ENCODE results near the gene SDHAF3.
"Not testable (repeated sequence)": the region's sequence is repeated elsewhere in the genome, so short reads cannot be mapped to it uniquely, and the experiment has no call there.

The SDHAF3 gene

GRCh38 chr7:97117372-97118188 is at the start of gene SDHAF3:
Gene SDHAF3, plus strand, starts transcription at chr7:97117698. Its CDS starts 26 bp downstream, at chr7:97117724.
- DNase-seq (ENCODE audit: low read depth), result peak; percentile 99
- no peaks in the 10 kb centered on the region for H3K9me3 ChIP-seq (ENCODE audit: control insufficient read depth, low read length)
- H3K36me3 ChIP-seq (ENCODE audit: control insufficient read depth, insufficient read depth, low read length, severe bottlenecking), result no peaks in the 10 kb centered on the region
- H3K9ac ChIP-seq (ENCODE audit: low read length), result peak within 1 kb of the TSS; percentile 87
- H3K27me3 ChIP-seq (replicated peaks; ENCODE audit: control insufficient read depth, insufficient read depth, low read length), result no peaks in the 10 kb centered on the region
- peak within 1 kb of the TSS; percentile 92 for H3K4me3 ChIP-seq (ENCODE audit: low read length)
- peaks cover 11% of the 10 kb centered on the region for H3K4me1 ChIP-seq (ENCODE audit: control insufficient read depth, insufficient read depth, low read length)

- not testable (repeated sequence) for H3K4me3 ChIP-seq (ENCODE audit: low read length); H3K9me3 ChIP-seq (ENCODE audit: control insufficient read depth, low read length); DNase-seq (ENCODE audit: low read depth); H3K4me1 ChIP-seq (ENCODE audit: control insufficient read depth, insufficient read depth, low read length); H3K27me3 ChIP-seq (replicated peaks; ENCODE audit: control insufficient read depth, insufficient read depth, low read length); H3K9ac ChIP-seq (ENCODE audit: low read length); H3K36me3 ChIP-seq (ENCODE audit: control insufficient read depth, insufficient read depth, low read length, severe bottlenecking)
Observed at GRCh38 chr7:97072025-97072424, 45.5 kb upstream of the SDHAF3 start.

GRCh38 chr7:97075928-97076327 is 41.6 kb upstream of the SDHAF3 start:
- Histone ChIP-seq H3K4me1 (ENCODE audit: control insufficient read depth, insufficient read depth, low read length) (peaks cover 6% of the 10 kb centered on the region), H3K27me3 (replicated peaks; ENCODE audit: control insufficient read depth, insufficient read depth, low read length) (peaks cover 8% of the 10 kb centered on the region), H3K36me3 (ENCODE audit: control insufficient read depth, insufficient read depth, low read length, severe bottlenecking) (no peaks in the 10 kb centered on the region), H3K9me3 (ENCODE audit: control insufficient read depth, low read length) (peaks cover 3% of the 10 kb centered on the region), H3K4me3 (ENCODE audit: low read length) (no peak overlapping the region), H3K9ac (ENCODE audit: low read length) (no peak overlapping the region)
- no peak for DNase-seq (ENCODE audit: low read depth)

- Histone ChIP-seq H3K27me3 (replicated peaks; ENCODE audit: control insufficient read depth, insufficient read depth, low read length) (peaks cover 11% of the 10 kb centered on the region), H3K4me3 (ENCODE audit: low read length) (no peak overlapping the region), H3K9me3 (ENCODE audit: control insufficient read depth, low read length) (no peaks in the 10 kb centered on the region), H3K36me3 (ENCODE audit: control insufficient read depth, insufficient read depth, low read length, severe bottlenecking) (no peaks in the 10 kb centered on the region), H3K9ac (ENCODE audit: low read length) (no peak overlapping the region), H3K4me1 (ENCODE audit: control insufficient read depth, insufficient read depth, low read length) (peaks cover 6% of the 10 kb centered on the region)
- no peak for DNase-seq (ENCODE audit: low read depth)
Observed at GRCh38 chr7:97078023-97078969, 39.2 kb upstream of the SDHAF3 start.

GRCh38 chr7:97079300-97079699 is 38.2 kb upstream of the SDHAF3 start:
- Histone ChIP-seq H3K4me3 (ENCODE audit: low read length) (no peak overlapping the region), H3K36me3 (ENCODE audit: control insufficient read depth, insufficient read depth, low read length, severe bottlenecking) (no peaks in the 10 kb centered on the region), H3K27me3 (replicated peaks; ENCODE audit: control insufficient read depth, insufficient read depth, low read length) (peaks cover 11% of the 10 kb centered on the region), H3K9me3 (ENCODE audit: control insufficient read depth, low read length) (no peaks in the 10 kb centered on the region), H3K9ac (ENCODE audit: low read length) (no peak overlapping the region), H3K4me1 (ENCODE audit: control insufficient read depth, insufficient read depth, low read length) (peaks cover 6% of the 10 kb centered on the region)
- no peak for DNase-seq (ENCODE audit: low read depth)

- no peaks in the 10 kb centered on the region for H3K36me3 ChIP-seq (ENCODE audit: control insufficient read depth, insufficient read depth, low read length, severe bottlenecking)
- peaks cover 6% of the 10 kb centered on the region for H3K4me1 ChIP-seq (ENCODE audit: control insufficient read depth, insufficient read depth, low read length)
- DNase-seq (ENCODE audit: low read depth), result no peak
- peaks cover 11% of the 10 kb centered on the region for H3K27me3 ChIP-seq (replicated peaks; ENCODE audit: control insufficient read depth, insufficient read depth, low read length)
- H3K9me3 ChIP-seq (ENCODE audit: control insufficient read depth, low read length), result no peaks in the 10 kb centered on the region
- H3K9ac ChIP-seq (ENCODE audit: low read length), result no peak overlapping the region
- H3K4me3 ChIP-seq (ENCODE audit: low read length), result no peak overlapping the region
Observed at GRCh38 chr7:97081521-97082300, 35.8 kb upstream of the SDHAF3 start.

- H3K27me3 ChIP-seq (replicated peaks; ENCODE audit: control insufficient read depth, insufficient read depth, low read length), result peaks cover 21% of the 10 kb centered on the region
- no peaks in the 10 kb centered on the region for H3K9me3 ChIP-seq (ENCODE audit: control insufficient read depth, low read length)
- H3K9ac ChIP-seq (ENCODE audit: low read length), result no peak overlapping the region
- no peak for DNase-seq (ENCODE audit: low read depth)
- no peak overlapping the region for H3K4me3 ChIP-seq (ENCODE audit: low read length)
- no peaks in the 10 kb centered on the region for H3K4me1 ChIP-seq (ENCODE audit: control insufficient read depth, insufficient read depth, low read length)
- no peaks in the 10 kb centered on the region for H3K36me3 ChIP-seq (ENCODE audit: control insufficient read depth, insufficient read depth, low read length, severe bottlenecking)
Observed at GRCh38 chr7:97088364-97088763, 29.1 kb upstream of the SDHAF3 start.

GRCh38 chr7:97089771-97090170 is 27.7 kb upstream of the SDHAF3 start:
- no peaks in the 10 kb centered on the region for H3K4me1 ChIP-seq (ENCODE audit: control insufficient read depth, insufficient read depth, low read length)
- no peak overlapping the region for H3K9ac ChIP-seq (ENCODE audit: low read length)
- no peak overlapping the region for H3K4me3 ChIP-seq (ENCODE audit: low read length)
- H3K36me3 ChIP-seq (ENCODE audit: control insufficient read depth, insufficient read depth, low read length, severe bottlenecking), result no peaks in the 10 kb centered on the region
- H3K27me3 ChIP-seq (replicated peaks; ENCODE audit: control insufficient read depth, insufficient read depth, low read length), result peaks cover 21% of the 10 kb centered on the region
- H3K9me3 ChIP-seq (ENCODE audit: control insufficient read depth, low read length), result no peaks in the 10 kb centered on the region
- no peak for DNase-seq (ENCODE audit: low read depth)

- peaks cover 21% of the 10 kb centered on the region for H3K27me3 ChIP-seq (replicated peaks; ENCODE audit: control insufficient read depth, insufficient read depth, low read length)
- no peaks in the 10 kb centered on the region for H3K36me3 ChIP-seq (ENCODE audit: control insufficient read depth, insufficient read depth, low read length, severe bottlenecking)
- H3K9ac ChIP-seq (ENCODE audit: low read length), result no peak overlapping the region
- no peaks in the 10 kb centered on the region for H3K4me1 ChIP-seq (ENCODE audit: control insufficient read depth, insufficient read depth, low read length)
- DNase-seq (ENCODE audit: low read depth), result no peak
- H3K9me3 ChIP-seq (ENCODE audit: control insufficient read depth, low read length), result no peaks in the 10 kb centered on the region
- no peak overlapping the region for H3K4me3 ChIP-seq (ENCODE audit: low read length)
Observed at GRCh38 chr7:97090761-97091353, 26.6 kb upstream of the SDHAF3 start.

GRCh38 chr7:97094284-97094930 is 23.1 kb upstream of the SDHAF3 start:
- DNase-seq (ENCODE audit: low read depth), result peak; percentile 34
- peaks cover 16% of the 10 kb centered on the region for H3K27me3 ChIP-seq (replicated peaks; ENCODE audit: control insufficient read depth, insufficient read depth, low read length)
- H3K9ac ChIP-seq (ENCODE audit: low read length), result no peak overlapping the region
- H3K36me3 ChIP-seq (ENCODE audit: control insufficient read depth, insufficient read depth, low read length, severe bottlenecking), result no peaks in the 10 kb centered on the region
- H3K9me3 ChIP-seq (ENCODE audit: control insufficient read depth, low read length), result no peaks in the 10 kb centered on the region
- H3K4me3 ChIP-seq (ENCODE audit: low read length), result no peak overlapping the region
- no peaks in the 10 kb centered on the region for H3K4me1 ChIP-seq (ENCODE audit: control insufficient read depth, insufficient read depth, low read length)
